ENCODE data around the gene RTP1.

The RTP1 gene

GRCh38 chr3:187212705-187213104 is 15.4 kb downstream of the RTP1 start:
- no peak for TF ChIP-seq CTCF (IDR thresholded peaks at IDR 0.05; ENCODE audit: low read depth, low read length, missing control alignments)
- no peak for DNase-seq (ENCODE audit: low read depth)
- in situ Hi-C loops (cut with HindIII; ENCODE audit: low sequenced_read_pairs), result loop anchor here (25.0 kb wide), 1 partner anchor 475 kb away; no protein-coding TSS in a partner anchor
- H3K4me3 ChIP-seq (ENCODE audit: low read depth, low read length), result no peak overlapping the region

- no peak for DNase-seq (ENCODE audit: low read depth)
- TF ChIP-seq CTCF (IDR thresholded peaks at IDR 0.05; ENCODE audit: low read depth, low read length, missing control alignments), result no peak
- no peak overlapping the region for H3K4me3 ChIP-seq (ENCODE audit: low read depth, low read length)
- in situ Hi-C loops (cut with HindIII; ENCODE audit: low sequenced_read_pairs), result loop anchor here (25.0 kb wide), 1 partner anchor 474 kb away; no protein-coding TSS in a partner anchor
Observed at GRCh38 chr3:187213616-187214015, 16.3 kb downstream of the RTP1 start.

DNA sequence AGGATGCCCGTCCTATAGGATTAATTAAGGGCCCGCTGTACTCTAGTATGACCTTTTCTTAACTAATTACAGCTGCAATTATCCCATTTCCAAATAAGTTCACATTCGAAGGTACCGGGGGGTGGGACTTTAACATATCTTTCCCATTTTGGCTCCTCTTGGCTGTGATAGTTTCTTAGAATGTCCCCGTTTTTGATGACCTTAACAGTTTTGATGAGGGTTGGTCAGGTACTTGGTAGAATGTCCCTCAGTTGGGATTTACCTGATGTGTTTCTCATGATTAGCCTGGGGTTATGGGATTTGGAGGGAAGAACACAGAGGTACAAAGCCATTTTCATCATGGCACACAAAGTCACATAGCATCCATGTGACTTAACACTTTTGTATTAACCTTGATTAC is 18.2 kb downstream of the RTP1 start:
- no peak overlapping the region for H3K4me3 ChIP-seq (ENCODE audit: low read depth, low read length)
- DNase-seq (ENCODE audit: low read depth), result no peak
- TF ChIP-seq CTCF (IDR thresholded peaks at IDR 0.05; ENCODE audit: low read depth, low read length, missing control alignments), result no peak
- in situ Hi-C loops (cut with HindIII; ENCODE audit: low sequenced_read_pairs), result loop anchor here (25.0 kb wide), 1 partner anchor 472 kb away; no protein-coding TSS in a partner anchor

DNA sequence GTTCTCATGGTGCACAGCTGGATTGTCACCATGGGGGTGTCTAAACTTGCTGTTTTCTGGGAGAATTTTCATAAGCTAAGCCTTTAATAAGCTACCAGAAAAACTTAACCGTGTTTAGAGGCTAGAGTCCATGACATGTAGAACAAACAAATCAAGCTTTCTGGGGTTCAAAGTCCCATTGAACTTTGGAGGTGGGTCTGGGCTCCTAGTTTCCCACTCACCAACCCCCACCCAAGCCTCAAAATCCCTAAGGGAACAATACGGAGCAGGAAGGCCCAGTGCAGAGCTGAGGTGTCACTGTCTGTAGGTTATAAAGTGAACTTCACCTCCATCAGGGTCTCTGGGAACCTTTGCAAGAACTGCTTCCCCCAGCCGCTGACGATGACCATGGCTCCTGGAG is 25.5 kb downstream of the RTP1 start:
- H3K4me3 ChIP-seq (ENCODE audit: low read depth, low read length), result no peak overlapping the region
- TF ChIP-seq CTCF (IDR thresholded peaks at IDR 0.05; ENCODE audit: low read depth, low read length, missing control alignments), result no peak
- in situ Hi-C loops (cut with HindIII; ENCODE audit: low sequenced_read_pairs), result loop anchor here (25.0 kb wide), 1 partner anchor 464 kb away; no protein-coding TSS in a partner anchor
- no peak for DNase-seq (ENCODE audit: low read depth)

- DNase-seq (ENCODE audit: low read depth), result no peak
- in situ Hi-C loops (cut with HindIII; ENCODE audit: low sequenced_read_pairs), result loop anchor here (25.0 kb wide), 1 partner anchor 464 kb away; no protein-coding TSS in a partner anchor
- no peak for TF ChIP-seq CTCF (IDR thresholded peaks at IDR 0.05; ENCODE audit: low read depth, low read length, missing control alignments)
- H3K4me3 ChIP-seq (ENCODE audit: low read depth, low read length), result no peak overlapping the region
Observed at GRCh38 chr3:187223799-187224198, 26.5 kb downstream of the RTP1 start.

GRCh38 chr3:187227658-187228258 is 30.5 kb downstream of the RTP1 start:
- H3K4me3 ChIP-seq (ENCODE audit: low read depth, low read length), result no peak overlapping the region
- no peak for TF ChIP-seq CTCF (IDR thresholded peaks at IDR 0.05; ENCODE audit: low read depth, low read length, missing control alignments)
- peak; percentile 22 for DNase-seq (ENCODE audit: low read depth)
- in situ Hi-C loops (cut with HindIII; ENCODE audit: low sequenced_read_pairs), result no loop called here

Measured in astrocyte of the cerebellum (primary cell).